ENCODE measurements around the gene SLC13A3.

DNA sequence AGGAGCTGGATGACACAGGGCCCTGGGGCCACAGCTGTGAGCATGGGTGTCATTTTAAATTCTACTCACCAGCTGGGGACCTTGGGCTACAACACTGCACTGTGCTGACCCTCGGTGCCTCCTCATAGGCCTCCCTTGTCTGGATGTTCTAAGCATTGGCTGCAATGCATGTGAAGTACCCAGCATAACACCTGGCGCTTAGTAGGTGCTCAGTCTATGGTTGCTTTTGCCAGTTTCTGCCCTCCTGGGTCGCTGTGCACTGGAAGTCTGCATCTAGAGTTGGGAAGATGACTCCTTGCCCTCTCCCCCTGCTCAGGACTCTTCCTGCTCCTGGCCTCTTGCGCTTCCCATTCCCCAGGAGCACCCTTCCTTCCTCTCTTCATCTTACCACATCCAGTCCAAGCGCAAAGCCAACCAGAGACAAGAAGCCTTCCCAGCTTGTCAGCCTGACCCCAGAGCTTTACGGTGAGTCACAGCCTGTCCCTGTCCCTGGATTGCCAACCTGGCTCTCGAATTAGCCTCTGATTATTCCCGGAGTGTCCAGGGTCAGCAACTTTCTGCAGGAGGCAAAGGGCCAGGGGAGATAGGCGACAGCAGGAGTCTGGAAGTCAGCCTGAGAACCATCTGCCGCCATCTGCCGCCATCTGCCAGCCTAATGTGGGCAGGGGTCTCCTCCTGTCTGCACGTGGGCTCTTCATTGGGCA lies 8.8 kb downstream of the SLC13A3 start:
- TF ChIP-seq, protein P1, sequence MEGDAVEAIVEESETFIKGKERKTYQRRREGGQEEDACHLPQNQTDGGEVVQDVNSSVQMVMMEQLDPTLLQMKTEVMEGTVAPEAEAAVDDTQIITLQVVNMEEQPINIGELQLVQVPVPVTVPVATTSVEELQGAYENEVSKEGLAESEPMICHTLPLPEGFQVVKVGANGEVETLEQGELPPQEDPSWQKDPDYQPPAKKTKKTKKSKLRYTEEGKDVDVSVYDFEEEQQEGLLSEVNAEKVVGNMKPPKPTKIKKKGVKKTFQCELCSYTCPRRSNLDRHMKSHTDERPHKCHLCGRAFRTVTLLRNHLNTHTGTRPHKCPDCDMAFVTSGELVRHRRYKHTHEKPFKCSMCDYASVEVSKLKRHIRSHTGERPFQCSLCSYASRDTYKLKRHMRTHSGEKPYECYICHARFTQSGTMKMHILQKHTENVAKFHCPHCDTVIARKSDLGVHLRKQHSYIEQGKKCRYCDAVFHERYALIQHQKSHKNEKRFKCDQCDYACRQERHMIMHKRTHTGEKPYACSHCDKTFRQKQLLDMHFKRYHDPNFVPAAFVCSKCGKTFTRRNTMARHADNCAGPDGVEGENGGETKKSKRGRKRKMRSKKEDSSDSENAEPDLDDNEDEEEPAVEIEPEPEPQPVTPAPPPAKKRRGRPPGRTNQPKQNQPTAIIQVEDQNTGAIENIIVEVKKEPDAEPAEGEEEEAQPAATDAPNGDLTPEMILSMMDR (IDR thresholded peaks at IDR 0.05; ENCODE audit: low read depth, low read length), result no peak
- TF ChIP-seq, protein P2, sequence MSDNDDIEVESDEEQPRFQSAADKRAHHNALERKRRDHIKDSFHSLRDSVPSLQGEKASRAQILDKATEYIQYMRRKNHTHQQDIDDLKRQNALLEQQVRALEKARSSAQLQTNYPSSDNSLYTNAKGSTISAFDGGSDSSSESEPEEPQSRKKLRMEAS (IDR thresholded peaks at IDR 0.05; ENCODE audit: low read depth, low read length), result no peak
- TF ChIP-seq MYC (IDR thresholded peaks at IDR 0.05; ENCODE audit: low read depth, low read length), result no peak
- TF ChIP-seq POLR2A (IDR thresholded peaks at IDR 0.05; ENCODE audit: extremely low read depth, insufficient read length), result no peak

All from NB4 (cell line).